DMS114 treated with DMSO at 0.1 percent for 48 hours (cell line): ENCODE measurements around the gene KRT73.

Experiments used
- DNase-seq: peaks from one replicate; lab custom pipeline; 2025; ENCODE audit not compliant: unreplicated experiment; lab: John Stamatoyannopoulos, UW

Gene KRT73

GRCh38 chr12:52646613-52647012 lies 28.3 kb upstream of the KRT73 start:
- DNase-seq, result no peak

- no peak for DNase-seq
These were observed 27.6 kb upstream of the KRT73 start for GRCh38 chr12:52645982-52646381.

- DNase-seq, result no peak
These were observed 26.9 kb upstream of the KRT73 start for GRCh38 chr12:52645120-52645761.

GRCh38 chr12:52644078-52644415 lies 25.7 kb upstream of the KRT73 start:
- no peak for DNase-seq

- DNase-seq, result no peak
These were observed 25.1 kb upstream of the KRT73 start for GRCh38 chr12:52643233-52644077.

- no peak for DNase-seq
These were observed 23.1 kb upstream of the KRT73 start for GRCh38 chr12:52641468-52641867.

- DNase-seq, result no peak
These were observed 18.9 kb upstream of the KRT73 start for GRCh38 chr12:52637299-52637698.

GRCh38 chr12:52636592-52637258 lies 18.4 kb upstream of the KRT73 start:
- DNase-seq, result no peak

- no peak for DNase-seq
These were observed 17.8 kb upstream of the KRT73 start for GRCh38 chr12:52636189-52636588.

- no peak for DNase-seq
These were observed 16.1 kb upstream of the KRT73 start for GRCh38 chr12:52634266-52635056.

- DNase-seq, result no peak
These were observed 15.0 kb upstream of the KRT73 start for GRCh38 chr12:52633383-52633782.

- DNase-seq, result no peak
These were observed 14.3 kb upstream of the KRT73 start for GRCh38 chr12:52632656-52633055.

- no peak for DNase-seq
These were observed 13.5 kb upstream of the KRT73 start for GRCh38 chr12:52631676-52632459.

- no peak for DNase-seq
These were observed 12.9 kb upstream of the KRT73 start for GRCh38 chr12:52631264-52631663.

- no peak for DNase-seq
These were observed 12.3 kb upstream of the KRT73 start for GRCh38 chr12:52630599-52631200.

- DNase-seq, result no peak
These were observed 11.7 kb upstream of the KRT73 start for GRCh38 chr12:52630008-52630500.

GRCh38 chr12:52629281-52630007 lies 11.1 kb upstream of the KRT73 start:
- no peak for DNase-seq

GRCh38 chr12:52628841-52629240 lies 10.5 kb upstream of the KRT73 start:
- no peak for DNase-seq

GRCh38 chr12:52628111-52628507 lies 9.8 kb upstream of the KRT73 start:
- DNase-seq, result no peak
